Trophoblast cell (in vitro differentiated cells and primary cell): ENCODE results near the gene NME7.

Source experiments
- DNase-seq, 2 donors: peaks; one replicate each; pipeline ENCODE4 v3.0.0-alpha.2; 2016
- H2AFZ ChIP-seq: 2 replicates; pipeline ENCODE4 v1.6.1; 2013; ENCODE audit warnings: low read length, moderate library complexity, mild to moderate bottlenecking; ENCODE audit not compliant: insufficient read depth, poor library complexity
- H2AK5ac ChIP-seq: 2 replicates; pipeline ENCODE4 v1.6.1; 2013; ENCODE audit warnings: mild to moderate bottlenecking, low read length
- H2BK120ac ChIP-seq: 2 replicates; pipeline ENCODE4 v1.6.1; 2013; ENCODE audit warnings: low read length, mild to moderate bottlenecking, moderate library complexity; ENCODE audit not compliant: insufficient read depth, poor library complexity
- H2BK12ac ChIP-seq: 2 replicates; pipeline ENCODE4 v1.6.1; 2013; ENCODE audit warnings: mild to moderate bottlenecking, low read length, moderate library complexity
- H2BK5ac ChIP-seq: 2 replicates; pipeline ENCODE4 v1.6.1; 2013; ENCODE audit warnings: low read length, low read depth, moderate library complexity, mild to moderate bottlenecking; ENCODE audit not compliant: poor library complexity
- H3K14ac ChIP-seq: 2 replicates; pipeline ENCODE4 v1.6.1; 2013; ENCODE audit warnings: mild to moderate bottlenecking, low read length
- H3K18ac ChIP-seq: 2 replicates; pipeline ENCODE4 v1.6.1; 2013; ENCODE audit warnings: mild to moderate bottlenecking, low read length
- H3K23ac ChIP-seq: 2 replicates; pipeline ENCODE4 v1.6.1; 2013; ENCODE audit warnings: low read length
- H3K27ac ChIP-seq: 2 replicates; pipeline ENCODE4 v1.5.1; 2013; ENCODE audit warnings: low read depth, mild to moderate bottlenecking, inconsistent platforms, low read length, moderate library complexity
- H3K27me3 ChIP-seq: 2 replicates; pipeline ENCODE4 v1.6.1; 2013; ENCODE audit warnings: inconsistent platforms, mild to moderate bottlenecking, low read length, moderate library complexity; ENCODE audit not compliant: insufficient read depth
- H3K36me3 ChIP-seq, 2 experiments: 1 replicate in 1 of 2; 2 replicates in 1 of 2; pipeline ENCODE4 v1.6.1; 2013; ENCODE audit warnings: low read length in 2 of 2, mild to moderate bottlenecking in 2 of 2, moderate library complexity in 1 of 2; ENCODE audit not compliant: insufficient read depth in 2 of 2, control insufficient read depth in 1 of 2
- H3K4ac ChIP-seq: 2 replicates; pipeline ENCODE4 v1.6.1; 2013; ENCODE audit warnings: low read depth, mild to moderate bottlenecking, low read length, moderate library complexity
- H3K4me1 ChIP-seq, 2 experiments: 1 replicate in 1 of 2; 2 replicates in 1 of 2; pipeline ENCODE4 v1.6.1; 2013; ENCODE audit warnings: low read length in 2 of 2, mild to moderate bottlenecking in 2 of 2, moderate library complexity in 1 of 2; ENCODE audit not compliant: insufficient read depth in 2 of 2, control insufficient read depth in 1 of 2
- H3K4me2 ChIP-seq: 2 replicates; pipeline ENCODE4 v1.6.1; 2013; ENCODE audit warnings: inconsistent platforms, mild to moderate bottlenecking, low read length, moderate library complexity
- H3K4me3 ChIP-seq: 2 replicates; pipeline ENCODE4 v1.5.1; 2013; ENCODE audit warnings: mild to moderate bottlenecking, low read depth, low read length, inconsistent platforms
- H3K79me1 ChIP-seq: one replicate; pipeline ENCODE4 v1.6.1; 2013; ENCODE audit warnings: low read length
- H3K79me2 ChIP-seq: 2 replicates; pipeline ENCODE4 v1.6.1; 2013; ENCODE audit warnings: low read length, mild to moderate bottlenecking; ENCODE audit not compliant: control insufficient read depth, insufficient read depth, poor library complexity
- H3K9ac ChIP-seq: 2 replicates; pipeline ENCODE4 v1.6.1; 2013; ENCODE audit warnings: mild to moderate bottlenecking, low read length
- H3K9me3 ChIP-seq: 2 replicates; pipeline ENCODE4 v1.6.1; 2013; ENCODE audit warnings: low read depth, mild to moderate bottlenecking, control low read depth, inconsistent platforms, low read length; ENCODE audit not compliant: insufficient read depth
- H4K12ac ChIP-seq: 2 replicates; pipeline ENCODE4 v1.6.1; 2013; ENCODE audit warnings: low read depth, mild to moderate bottlenecking, low read length, moderate library complexity
- H4K8ac ChIP-seq: 2 replicates; pipeline ENCODE4 v1.6.1; 2013; ENCODE audit warnings: low read depth, mild to moderate bottlenecking, low read length, moderate library complexity
- H4K91ac ChIP-seq: one replicate; pipeline ENCODE4 v1.6.1; 2013; ENCODE audit warnings: low read depth, mild to moderate bottlenecking, low read length, moderate library complexity
- WGBS: extraction: QIAGEN DNeasy Blood & Tissue Kit; methylation state at CpG from one replicate; pipeline ENCODE4 v1.1.7; 2013; ENCODE audit warnings: missing lambda C conversion rate; ENCODE audit not compliant: insufficient read length, insufficient coverage; ENCODE audit errors: extremely low coverage; 5-methylcytosine and 5-hydroxymethylcytosine counted together

NME7 gene

GRCh38 chr1:169098380-169098779 is 269.2 kb downstream of the NME7 start:
- Histone ChIP-seq H2BK5ac (no peak overlapping the region), H2BK120ac (no peak overlapping the region), H3K4me2 (no peak overlapping the region), H3K27me3 (no peaks in the 10 kb centered on the region), H3K9me3 (no peaks in the 10 kb centered on the region), H3K79me1 (peaks cover 9% of the 10 kb centered on the region), H3K4ac (no peak overlapping the region), H2AK5ac (no peak overlapping the region), H4K91ac (no peak overlapping the region), H3K9ac (no peak overlapping the region), H3K36me3 (no peaks in the 10 kb centered on the region), H4K8ac (no peak overlapping the region), H2AFZ (no peak overlapping the region), H3K14ac (no peak overlapping the region), H3K4me1 (peaks cover 12 to 15% of the 10 kb centered on the region in 2 experiments), H2BK12ac (no peak overlapping the region), H3K79me2 (no peaks in the 10 kb centered on the region), H3K23ac (no peak overlapping the region), H3K27ac (no peak overlapping the region), H3K18ac (no peak overlapping the region), H3K4me3 (no peak overlapping the region), H4K12ac (no peak overlapping the region)
- no CpG with 5 or more reads among the region's 1 CpG for WGBS
- DNase-seq = no peak

- no CpG with 5 or more reads among the region's 4 CpGs for WGBS
- no peak overlapping the region for H3K14ac ChIP-seq
- no peak overlapping the region for H3K4me3 ChIP-seq
- no peak overlapping the region for H2BK120ac ChIP-seq
- no peak overlapping the region for H4K91ac ChIP-seq
- no peak overlapping the region for H3K27ac ChIP-seq
- no peak overlapping the region for H2AFZ ChIP-seq
- no peak overlapping the region for H2AK5ac ChIP-seq
- H3K9me3 ChIP-seq = no peaks in the 10 kb centered on the region
- H2BK12ac ChIP-seq = no peak overlapping the region
- H3K79me1 ChIP-seq = no peaks in the 10 kb centered on the region
- no peak overlapping the region for H4K8ac ChIP-seq
- H3K79me2 ChIP-seq = no peaks in the 10 kb centered on the region
- no peak overlapping the region for H3K9ac ChIP-seq
- H3K4me2 ChIP-seq = no peak overlapping the region
- no peaks in the 10 kb centered on the region for H3K27me3 ChIP-seq
- no peaks in the 10 kb centered on the region for H3K36me3 ChIP-seq
- no peak overlapping the region for H4K12ac ChIP-seq
- H3K4me1 ChIP-seq = peaks cover 3 to 5% of the 10 kb centered on the region in 2 experiments
- H3K4ac ChIP-seq = no peak overlapping the region
- H3K18ac ChIP-seq = no peak overlapping the region
- DNase-seq = no peak
- no peak overlapping the region for H3K23ac ChIP-seq
- H2BK5ac ChIP-seq = no peak overlapping the region
Observed at GRCh38 chr1:169094897-169095569, 272.6 kb downstream of the NME7 start.

DNA sequence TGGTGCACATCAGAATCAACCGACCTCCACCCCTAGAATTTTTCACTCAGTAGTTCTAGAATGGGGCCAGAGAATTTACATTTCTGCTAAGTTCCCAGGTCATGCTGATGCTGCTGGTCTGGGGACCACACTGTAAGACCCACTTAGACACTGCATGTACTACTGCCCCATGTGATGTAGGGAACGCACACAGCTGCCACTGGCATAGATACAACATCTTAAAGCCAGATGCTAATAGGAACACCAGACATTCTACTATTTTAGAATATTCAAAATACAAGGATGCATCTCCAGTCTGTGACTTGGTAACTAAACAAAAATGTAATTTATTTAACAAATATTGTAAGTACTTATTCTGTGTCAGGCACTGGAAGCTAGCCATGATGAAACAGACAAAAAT is 275.2 kb downstream of the NME7 start:
- no peaks in the 10 kb centered on the region for H3K79me1 ChIP-seq
- no peak overlapping the region for H3K23ac ChIP-seq
- no CpG with 5 or more reads among the region's 2 CpGs for WGBS
- H3K9me3 ChIP-seq = no peaks in the 10 kb centered on the region
- no peaks in the 10 kb centered on the region for H3K79me2 ChIP-seq
- no peak overlapping the region for H3K9ac ChIP-seq
- H4K8ac ChIP-seq = no peak overlapping the region
- no peak overlapping the region for H2BK12ac ChIP-seq
- no peak for DNase-seq
- H3K4ac ChIP-seq = no peak overlapping the region
- no peak overlapping the region for H4K12ac ChIP-seq
- H3K18ac ChIP-seq = no peak overlapping the region
- H3K4me3 ChIP-seq = no peak overlapping the region
- H2BK120ac ChIP-seq = no peak overlapping the region
- H3K4me2 ChIP-seq = no peak overlapping the region
- H3K27ac ChIP-seq = no peak overlapping the region
- no peak overlapping the region for H2AFZ ChIP-seq
- no peaks in the 10 kb centered on the region for H3K36me3 ChIP-seq
- H3K4me1 ChIP-seq = peaks cover 6 to 9% of the 10 kb centered on the region in 2 experiments
- H2BK5ac ChIP-seq = no peak overlapping the region
- H2AK5ac ChIP-seq = no peak overlapping the region
- no peak overlapping the region for H3K14ac ChIP-seq
- no peaks in the 10 kb centered on the region for H3K27me3 ChIP-seq
- H4K91ac ChIP-seq = no peak overlapping the region

DNA sequence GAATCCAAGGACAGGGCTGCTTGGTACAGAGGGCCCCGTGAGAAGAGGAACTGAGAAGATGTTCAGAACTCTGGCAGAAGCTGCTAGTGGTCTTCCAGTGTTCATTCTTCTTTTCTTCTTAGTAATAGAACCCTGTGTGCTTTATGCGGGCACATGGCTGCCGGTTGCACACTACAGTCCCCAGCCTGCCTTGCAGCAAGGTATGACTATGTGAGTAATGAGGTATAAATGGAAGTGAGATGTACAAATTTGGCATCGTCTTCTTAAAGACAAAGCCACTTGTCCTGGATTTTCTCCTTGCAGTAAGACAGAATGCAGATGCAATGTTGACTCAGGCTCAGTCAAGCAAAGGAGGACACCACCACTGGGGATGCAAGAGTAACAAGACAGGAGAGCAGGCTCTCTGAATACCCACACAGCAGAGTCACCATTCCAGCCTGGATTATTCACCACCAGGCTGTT is 276.1 kb downstream of the NME7 start:
- Histone ChIP-seq H2BK120ac (no peak overlapping the region), H3K9ac (no peak overlapping the region), H3K79me2 (no peaks in the 10 kb centered on the region), H3K9me3 (no peaks in the 10 kb centered on the region), H3K23ac (no peak overlapping the region), H4K12ac (no peak overlapping the region), H3K36me3 (no peaks in the 10 kb centered on the region), H3K4me2 (no peak overlapping the region), H3K4me3 (no peak overlapping the region), H4K8ac (no peak overlapping the region), H2AFZ (no peak overlapping the region), H4K91ac (no peak overlapping the region), H3K27ac (no peak overlapping the region), H3K18ac (no peak overlapping the region), H3K79me1 (peaks cover 2% of the 10 kb centered on the region), H2AK5ac (no peak overlapping the region), H2BK12ac (no peak overlapping the region), H2BK5ac (no peak overlapping the region), H3K14ac (no peak overlapping the region), H3K4me1 (peaks cover 9 to 14% of the 10 kb centered on the region in 2 experiments), H3K27me3 (no peaks in the 10 kb centered on the region), H3K4ac (no peak overlapping the region)
- no CpG with 5 or more reads among the region's 4 CpGs for WGBS
- peak in 1 of 2 donors; percentile 43 for DNase-seq
